Measurements from ENCODE around the gene FAM168A. TPM values are rescaled to one million over a fixed set of nuclear protein-coding genes. Genes with fewer than 3 reads are reported as not detected.

The FAM168A gene
- polyA plus RNA-seq, 2 of the 4 experiments (the other 2 are of a cell fraction) = 15.3 to 19.2 TPM

- DNase-seq (ENCODE audit: low read depth in 1 of 2, low spot score in 1 of 2) (no peak), FAIRE-seq (no peak), ATAC-seq (no peak)
- H3K27ac ChIP-seq = no peak overlapping the region
- H3K4me3 ChIP-seq = no peak overlapping the region
- ChIA-PET POLR2A (no interaction called here), CTCF (interaction anchor here (0.8 kb wide), 1 partner anchor 76 kb away, joined by 3 read pairs; no protein-coding TSS in a partner anchor)
- no peak overlapping the region for H3K4me2 ChIP-seq
- H3K9me3 ChIP-seq = no peaks in the 10 kb centered on the region
- TF ChIP-seq ATOH8 (CRISPR knock-in tag; IDR thresholded peaks at IDR 0.05; ENCODE audit: low read depth) (no peak), POLR2A (IDR thresholded peaks at IDR 0.05; ENCODE audit: low read length) (no peak), FOSB (CRISPR knock-in tag; IDR thresholded peaks at IDR 0.05) (no peak), HDAC2 (IDR thresholded peaks at IDR 0.05) (no peak), CHD2 (IDR thresholded peaks at IDR 0.05; ENCODE audit: low read length, partially characterized antibody) (no peak), HOXB5 (CRISPR knock-in tag; IDR thresholded peaks at IDR 0.05) (no peak), GATA3 (IDR thresholded peaks at IDR 0.05; ENCODE audit: borderline replicate concordance) (no peak), EP300 (IDR thresholded peaks at IDR 0.05) (no peak), EHF (CRISPR knock-in tag; IDR thresholded peaks at IDR 0.05) (no peak), RARB (CRISPR knock-in tag; IDR thresholded peaks at IDR 0.05) (no peak), SREBF2 (IDR thresholded peaks at IDR 0.05) (no peak), NPAS2 (CRISPR knock-in tag; IDR thresholded peaks at IDR 0.05; ENCODE audit: borderline replicate concordance) (no peak), RFX5 (IDR thresholded peaks at IDR 0.05) (no peak), HOXB13 (CRISPR knock-in tag; IDR thresholded peaks at IDR 0.05; ENCODE audit: low read depth) (no peak), SMC3 (IDR thresholded peaks at IDR 0.05) (no peak), ZC3H11A (IDR thresholded peaks at IDR 0.05) (no peak), NFE2L2 (conservative IDR thresholded peaks at IDR 0.05; ENCODE audit: low read length) (no peak)
- TF ChIP-seq, protein P1, sequence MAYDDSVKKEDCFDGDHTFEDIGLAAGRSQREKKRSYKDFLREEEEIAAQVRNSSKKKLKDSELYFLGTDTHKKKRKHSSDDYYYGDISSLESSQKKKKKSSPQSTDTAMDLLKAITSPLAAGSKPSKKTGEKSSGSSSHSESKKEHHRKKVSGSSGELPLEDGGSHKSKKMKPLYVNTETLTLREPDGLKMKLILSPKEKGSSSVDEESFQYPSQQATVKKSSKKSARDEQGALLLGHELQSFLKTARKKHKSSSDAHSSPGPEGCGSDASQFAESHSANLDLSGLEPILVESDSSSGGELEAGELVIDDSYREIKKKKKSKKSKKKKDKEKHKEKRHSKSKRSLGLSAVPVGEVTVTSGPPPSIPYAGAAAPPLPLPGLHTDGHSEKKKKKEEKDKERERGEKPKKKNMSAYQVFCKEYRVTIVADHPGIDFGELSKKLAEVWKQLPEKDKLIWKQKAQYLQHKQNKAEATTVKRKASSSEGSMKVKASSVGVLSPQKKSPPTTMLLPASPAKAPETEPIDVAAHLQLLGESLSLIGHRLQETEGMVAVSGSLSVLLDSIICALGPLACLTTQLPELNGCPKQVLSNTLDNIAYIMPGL (CRISPR knock-in tag; IDR thresholded peaks at IDR 0.05; ENCODE audit: borderline replicate concordance) = no peak
- TF ChIP-seq, protein P2, sequence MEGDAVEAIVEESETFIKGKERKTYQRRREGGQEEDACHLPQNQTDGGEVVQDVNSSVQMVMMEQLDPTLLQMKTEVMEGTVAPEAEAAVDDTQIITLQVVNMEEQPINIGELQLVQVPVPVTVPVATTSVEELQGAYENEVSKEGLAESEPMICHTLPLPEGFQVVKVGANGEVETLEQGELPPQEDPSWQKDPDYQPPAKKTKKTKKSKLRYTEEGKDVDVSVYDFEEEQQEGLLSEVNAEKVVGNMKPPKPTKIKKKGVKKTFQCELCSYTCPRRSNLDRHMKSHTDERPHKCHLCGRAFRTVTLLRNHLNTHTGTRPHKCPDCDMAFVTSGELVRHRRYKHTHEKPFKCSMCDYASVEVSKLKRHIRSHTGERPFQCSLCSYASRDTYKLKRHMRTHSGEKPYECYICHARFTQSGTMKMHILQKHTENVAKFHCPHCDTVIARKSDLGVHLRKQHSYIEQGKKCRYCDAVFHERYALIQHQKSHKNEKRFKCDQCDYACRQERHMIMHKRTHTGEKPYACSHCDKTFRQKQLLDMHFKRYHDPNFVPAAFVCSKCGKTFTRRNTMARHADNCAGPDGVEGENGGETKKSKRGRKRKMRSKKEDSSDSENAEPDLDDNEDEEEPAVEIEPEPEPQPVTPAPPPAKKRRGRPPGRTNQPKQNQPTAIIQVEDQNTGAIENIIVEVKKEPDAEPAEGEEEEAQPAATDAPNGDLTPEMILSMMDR (IDR thresholded peaks at IDR 0.05) = no peak
- 79% methylated on average over 4 of the region's 4 CpGs for WGBS (ENCODE audit: missing lambda C conversion rate)
- no peaks in the 10 kb centered on the region for H3K4me1 ChIP-seq
Observed at GRCh38 chr11:73549376-73549775, 48.5 kb downstream of the FAM168A start.

- no peaks in the 10 kb centered on the region for H3K4me1 ChIP-seq
- no peak for DNase-seq (ENCODE audit: low read depth in 1 of 2, low spot score in 1 of 2)
- ChIA-PET POLR2A (no interaction called here), CTCF (interaction anchor here (0.7 kb wide), 1 partner anchor 240 kb away, joined by 5 read pairs; no protein-coding TSS in a partner anchor)
- ATAC-seq = no peak
- 78% methylated on average over 2 of the region's 2 CpGs for WGBS (ENCODE audit: missing lambda C conversion rate)
- no peak overlapping the region for H3K4me3 ChIP-seq
- H3K27ac ChIP-seq = no peak overlapping the region
- no peak for FAIRE-seq
- H3K4me2 ChIP-seq = no peak overlapping the region
- no peak for TF ChIP-seq ELK1 (IDR thresholded peaks at IDR 0.05; ENCODE audit: low read depth, low read length)
- TF ChIP-seq RNF2 (IDR thresholded peaks at IDR 0.05; ENCODE audit: borderline replicate concordance, low read depth) = no peak
- no peak for TF ChIP-seq HES2 (IDR thresholded peaks at IDR 0.05)
- TF ChIP-seq ESRRA (IDR thresholded peaks at IDR 0.05; ENCODE audit: borderline replicate concordance, low read length) = no peak
- TF ChIP-seq RCOR1 (IDR thresholded peaks at IDR 0.05; ENCODE audit: low read depth, low read length) = no peak
- TF ChIP-seq MAFK (IDR thresholded peaks at IDR 0.05; ENCODE audit: partially characterized antibody) = no peak
- TF ChIP-seq CBX2 (IDR thresholded peaks at IDR 0.05; ENCODE audit: borderline replicate concordance, low read depth) = no peak
- TF ChIP-seq ATOH8 (CRISPR knock-in tag; IDR thresholded peaks at IDR 0.05; ENCODE audit: low read depth) = no peak
- TF ChIP-seq E2F6 (IDR thresholded peaks at IDR 0.05; ENCODE audit: borderline replicate concordance, low read depth) = no peak
- no peaks in the 10 kb centered on the region for H3K9me3 ChIP-seq
Observed at GRCh38 chr11:73547706-73548595, 50.0 kb downstream of the FAM168A start.

Measured in A549 (cell line).